ENCODE results near the gene TCP11L2.

DNA sequence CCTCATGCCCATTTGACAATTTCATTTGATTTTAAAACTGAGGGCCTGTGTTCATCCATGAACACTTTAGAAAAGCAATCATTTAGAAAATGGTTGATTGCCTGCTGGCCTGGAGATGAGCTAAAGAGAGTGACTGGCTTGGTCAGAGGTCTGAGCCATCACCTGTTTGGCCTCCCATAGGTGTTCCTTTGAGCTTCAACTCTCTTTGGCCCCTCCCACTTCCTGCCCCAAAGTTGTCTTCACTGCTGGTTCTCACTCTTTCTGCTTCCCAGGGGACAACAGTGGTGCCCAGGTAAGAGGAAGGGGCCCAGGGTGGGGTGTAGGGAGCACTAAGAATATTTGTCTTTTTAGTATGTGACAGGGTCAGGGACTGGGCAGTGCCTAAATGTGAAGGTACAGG lies 4.9 kb upstream of the TCP11L2 start:
- TF ChIP-seq EZH2 (IDR thresholded peaks at IDR 0.05) (no peak), POLR2AphosphoS5 (IDR thresholded peaks at IDR 0.05; ENCODE audit: borderline replicate concordance, low read depth, low read length) (no peak), FOXP2 (optimal IDR thresholded peaks at IDR 0.05; ENCODE audit: control extremely low read depth, extremely low read length, insufficient read depth) (no peak)
